HUES64 (cell line): ENCODE data around the gene CDC42BPB.

Experiments
- H3K27ac ChIP-seq: 2 replicates; pipeline ENCODE4 v1.7.0; 2013; ENCODE audit warnings: low read depth, low read length, inconsistent platforms
- H3K27me3 ChIP-seq: 2 replicates; pipeline ENCODE4 v1.6.1; 2013; ENCODE audit warnings: mild to moderate bottlenecking, low read length; ENCODE audit not compliant: insufficient read depth
- H3K36me3 ChIP-seq: 2 replicates; pipeline ENCODE4 v1.6.1; 2013; ENCODE audit warnings: mild to moderate bottlenecking, low read length; ENCODE audit not compliant: insufficient read depth
- H3K4me1 ChIP-seq: 2 replicates; pipeline ENCODE4 v1.6.1; 2013; ENCODE audit warnings: mild to moderate bottlenecking, low read length, moderate library complexity; ENCODE audit not compliant: insufficient read depth
- H3K4me3 ChIP-seq: 2 replicates; pipeline ENCODE4 v1.5.1; 2013; ENCODE audit warnings: mild to moderate bottlenecking, low read length, moderate library complexity
- H3K9ac ChIP-seq: 2 replicates; pipeline ENCODE4 v1.6.1; 2013; ENCODE audit warnings: mild to moderate bottlenecking, low read depth, low read length
- H3K9me3 ChIP-seq: 2 replicates; pipeline ENCODE4 v1.6.1; 2013; ENCODE audit warnings: low read depth, low read length; ENCODE audit not compliant: insufficient read depth
- WGBS: fragments of 150-250, 120-280 bp; methylation state at CpG from one replicate; pipeline ENCODE4 v1.1.7; 2013; ENCODE audit warnings: missing lambda C conversion rate; 5-methylcytosine and 5-hydroxymethylcytosine counted together

Gene CDC42BPB

DNA sequence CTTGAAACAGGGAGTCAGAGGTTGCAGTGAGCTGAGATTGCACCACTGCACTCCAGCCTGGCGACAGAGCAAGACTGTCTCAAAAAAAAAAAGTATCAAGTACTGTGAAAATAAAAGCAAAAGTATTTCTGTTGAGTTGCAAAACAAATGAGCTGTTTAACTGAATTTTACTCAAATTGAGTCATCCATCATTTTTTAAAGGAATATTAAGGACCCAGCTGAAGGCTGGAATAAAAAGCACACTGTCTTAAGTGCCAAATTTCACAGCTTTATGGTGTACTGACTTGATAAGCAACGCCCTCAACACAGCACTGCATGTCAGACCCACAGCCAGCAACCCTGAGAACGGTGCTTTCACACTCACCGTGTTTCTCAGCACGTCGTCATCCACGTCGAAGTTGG, 76.9 kb downstream of the CDC42BPB start:
- Histone ChIP-seq H3K27me3 (no peaks in the 10 kb centered on the region), H3K9me3 (no peaks in the 10 kb centered on the region), H3K4me3 (no peak overlapping the region), H3K9ac (no peak overlapping the region), H3K4me1 (no peaks in the 10 kb centered on the region; the same call in 1 of the 2 replicates), H3K27ac (no peak overlapping the region), H3K36me3 (peaks cover 83% of the 10 kb centered on the region)
- 93% methylated on average over 8 of the region's 8 CpGs for WGBS

GRCh38 chr14:102979406-102979805, 77.9 kb downstream of the CDC42BPB start:
- no peak overlapping the region for H3K4me3 ChIP-seq
- H3K4me1 ChIP-seq = no peaks in the 10 kb centered on the region; the same call in 1 of the 2 replicates
- H3K36me3 ChIP-seq = peaks cover 81% of the 10 kb centered on the region
- no peaks in the 10 kb centered on the region for H3K9me3 ChIP-seq
- no peak overlapping the region for H3K9ac ChIP-seq
- H3K27ac ChIP-seq = no peak overlapping the region
- 88% methylated on average over 9 of the region's 9 CpGs for WGBS
- no peaks in the 10 kb centered on the region for H3K27me3 ChIP-seq

- Histone ChIP-seq H3K4me3 (no peak overlapping the region), H3K36me3 (peaks cover 87% of the 10 kb centered on the region), H3K9ac (no peak overlapping the region), H3K27ac (no peak overlapping the region), H3K27me3 (no peaks in the 10 kb centered on the region), H3K4me1 (no peaks in the 10 kb centered on the region; the same call in 1 of the 2 replicates), H3K9me3 (no peaks in the 10 kb centered on the region)
- WGBS = 89% methylated on average over 8 of the region's 8 CpGs
Observed at GRCh38 chr14:102977475-102977874, 79.9 kb downstream of the CDC42BPB start.

- 92% methylated on average over 17 of the region's 17 CpGs for WGBS
- no peaks in the 10 kb centered on the region; the same call in 1 of the 2 replicates for H3K4me1 ChIP-seq
- no peak overlapping the region for H3K27ac ChIP-seq
- H3K36me3 ChIP-seq = peaks cover 89% of the 10 kb centered on the region
- H3K27me3 ChIP-seq = no peaks in the 10 kb centered on the region
- no peak overlapping the region for H3K4me3 ChIP-seq
- no peaks in the 10 kb centered on the region for H3K9me3 ChIP-seq
- no peak overlapping the region for H3K9ac ChIP-seq
Observed at GRCh38 chr14:102975662-102976061, 81.7 kb downstream of the CDC42BPB start.

DNA sequence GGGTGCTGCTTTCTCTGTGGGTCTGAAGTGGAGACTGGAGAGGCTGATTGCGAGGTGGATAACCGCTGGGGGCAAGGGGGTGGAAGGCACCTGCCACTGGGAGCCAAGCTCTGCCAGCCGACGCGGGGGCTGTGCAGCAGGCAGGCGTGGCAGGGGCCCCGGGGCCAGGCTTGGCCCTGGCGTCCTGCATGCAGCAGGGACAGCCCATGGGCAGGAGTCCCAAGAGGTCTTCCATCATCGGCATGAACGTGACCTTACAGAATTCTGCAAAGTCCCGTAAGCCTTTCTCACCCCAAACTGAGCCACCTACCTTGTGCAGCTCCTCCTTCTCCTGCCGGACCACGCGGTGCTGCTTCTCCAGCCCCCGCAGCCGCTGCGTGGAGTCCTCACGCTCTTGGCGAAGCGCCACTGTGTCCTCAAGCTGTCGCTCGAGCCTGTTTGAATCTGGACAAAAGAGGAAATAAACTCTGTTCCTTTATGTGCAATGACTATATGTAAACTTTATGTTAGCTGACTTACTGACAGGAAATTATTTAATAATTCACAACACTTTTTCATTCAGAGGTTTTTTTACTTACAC, 83.6 kb downstream of the CDC42BPB start:
- Histone ChIP-seq H3K9me3 (no peaks in the 10 kb centered on the region), H3K4me3 (no peak overlapping the region), H3K36me3 (peaks cover 91% of the 10 kb centered on the region), H3K9ac (no peak overlapping the region), H3K27me3 (no peaks in the 10 kb centered on the region), H3K4me1 (no peaks in the 10 kb centered on the region; the same call in 1 of the 2 replicates), H3K27ac (no peak overlapping the region)
- 89% methylated on average over 21 of the region's 22 CpGs for WGBS

DNA sequence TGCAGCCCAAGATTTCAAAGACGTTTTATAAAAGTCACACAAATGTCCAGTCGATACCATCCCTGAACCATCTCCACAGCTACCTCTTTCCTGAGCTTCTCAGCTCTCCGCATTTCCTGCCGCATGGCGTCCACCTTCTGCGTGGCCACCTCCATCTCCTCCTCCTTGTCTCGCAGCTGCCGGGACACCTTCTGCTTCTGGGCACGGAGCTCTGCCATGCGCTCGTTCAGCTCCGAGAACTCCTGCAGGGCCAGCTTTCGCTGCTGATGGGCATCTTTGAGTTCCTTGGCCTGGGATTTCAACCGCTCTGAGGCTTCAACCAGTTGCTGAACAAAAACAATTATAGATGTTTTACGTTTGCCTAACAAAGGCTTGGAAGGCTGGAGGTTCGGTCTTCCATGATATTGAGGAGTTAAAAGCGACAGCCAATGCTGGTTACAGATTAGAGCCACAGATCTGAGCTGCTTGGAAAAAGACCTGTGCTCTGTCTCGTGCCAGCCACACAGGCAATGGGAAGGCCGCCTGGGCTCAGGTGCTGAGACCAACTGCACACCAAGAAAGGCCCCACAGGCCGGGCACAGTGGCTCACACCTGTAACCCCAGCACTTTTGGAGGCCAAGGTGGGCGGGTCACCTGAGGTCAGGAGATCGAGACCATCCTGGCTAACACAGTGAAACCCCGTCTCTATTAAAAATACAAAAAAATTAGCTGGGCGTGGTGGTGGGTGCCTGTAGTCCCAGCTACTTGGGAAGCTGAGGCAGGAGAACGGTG, 85.3 kb downstream of the CDC42BPB start:
- H3K4me3 ChIP-seq = no peak overlapping the region
- H3K9me3 ChIP-seq = no peaks in the 10 kb centered on the region
- 95% methylated on average over 24 of the region's 25 CpGs for WGBS
- no peak overlapping the region for H3K27ac ChIP-seq
- no peaks in the 10 kb centered on the region for H3K4me1 ChIP-seq
- peaks cover 93% of the 10 kb centered on the region for H3K36me3 ChIP-seq
- no peaks in the 10 kb centered on the region for H3K27me3 ChIP-seq
- H3K9ac ChIP-seq = no peak overlapping the region

GRCh38 chr14:102971314-102971713, 86.0 kb downstream of the CDC42BPB start:
- H3K4me1 ChIP-seq = no peaks in the 10 kb centered on the region
- 96% methylated on average over 9 of the region's 9 CpGs for WGBS
- no peak overlapping the region for H3K27ac ChIP-seq
- peaks cover 93% of the 10 kb centered on the region for H3K36me3 ChIP-seq
- no peak overlapping the region for H3K9ac ChIP-seq
- no peaks in the 10 kb centered on the region for H3K9me3 ChIP-seq
- no peaks in the 10 kb centered on the region for H3K27me3 ChIP-seq
- H3K4me3 ChIP-seq = no peak overlapping the region

- Histone ChIP-seq H3K27me3 (no peaks in the 10 kb centered on the region), H3K36me3 (peaks cover 93% of the 10 kb centered on the region), H3K27ac (no peak overlapping the region), H3K9me3 (no peaks in the 10 kb centered on the region), H3K9ac (no peak overlapping the region), H3K4me1 (no peaks in the 10 kb centered on the region), H3K4me3 (no peak overlapping the region)
- 97% methylated on average over 10 of the region's 10 CpGs for WGBS
Observed at GRCh38 chr14:102970496-102970895, 86.9 kb downstream of the CDC42BPB start.

DNA sequence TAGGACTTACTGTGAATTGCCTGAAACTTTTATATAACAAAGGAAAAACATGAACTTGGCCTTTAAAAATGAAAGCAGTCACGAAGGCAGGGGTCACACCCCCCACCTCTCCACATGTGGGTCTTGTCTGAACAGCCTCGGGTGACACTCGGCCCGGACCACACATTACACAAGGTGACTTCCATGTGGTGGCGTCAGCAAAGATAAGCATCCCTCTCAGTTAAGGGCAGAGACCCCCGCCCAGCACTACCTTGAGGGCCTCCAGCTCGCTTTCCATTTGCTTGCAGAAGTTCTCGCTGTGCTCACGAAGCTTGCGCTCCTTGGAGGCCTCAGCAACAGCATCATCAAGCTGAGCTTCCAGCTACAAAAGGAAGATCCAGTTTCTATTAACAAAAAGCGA, 87.4 kb downstream of the CDC42BPB start:
- Histone ChIP-seq H3K27me3 (no peaks in the 10 kb centered on the region), H3K36me3 (peaks cover 95% of the 10 kb centered on the region), H3K4me3 (no peak overlapping the region), H3K27ac (no peak overlapping the region), H3K9ac (no peak overlapping the region), H3K9me3 (no peaks in the 10 kb centered on the region), H3K4me1 (no peaks in the 10 kb centered on the region)
- 93% methylated on average over 11 of the region's 11 CpGs for WGBS

DNA sequence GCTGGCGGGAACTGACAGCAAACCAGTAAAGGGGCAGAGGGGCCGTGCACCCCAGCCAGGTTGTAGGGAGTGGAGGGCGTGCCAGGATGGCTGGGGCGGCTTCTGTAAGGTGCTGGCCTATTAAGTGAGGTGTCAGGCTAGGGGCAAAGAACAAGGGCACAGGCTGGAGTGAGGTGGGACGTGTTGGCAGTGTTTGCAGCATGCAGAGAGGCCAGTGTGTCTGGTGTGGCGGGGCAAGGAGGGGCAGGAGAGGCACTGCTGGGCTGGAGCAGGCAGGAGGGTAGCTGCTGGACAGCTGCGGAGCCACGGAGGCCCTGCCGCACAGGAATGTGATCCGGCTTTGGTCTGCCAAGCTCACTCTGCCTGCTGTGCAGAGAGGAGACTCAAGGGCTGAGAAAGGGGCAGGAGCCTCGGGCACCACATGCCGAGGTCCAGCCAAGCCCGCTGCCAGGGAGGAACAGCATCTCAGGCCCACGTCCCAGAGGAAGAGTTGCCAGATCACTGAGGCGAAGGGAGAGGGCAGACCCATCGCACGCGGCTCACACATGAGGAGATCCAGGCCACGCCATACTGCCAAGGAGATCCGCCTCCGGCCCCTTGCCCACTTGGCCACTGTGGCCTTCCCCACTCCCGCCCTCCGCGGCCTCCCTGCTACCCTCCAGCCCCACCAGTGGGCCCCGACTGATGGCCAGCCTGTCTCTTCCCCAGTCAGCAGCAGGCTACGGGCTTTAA, 88.1 kb downstream of the CDC42BPB start:
- no peaks in the 10 kb centered on the region for H3K4me1 ChIP-seq
- H3K9me3 ChIP-seq = no peaks in the 10 kb centered on the region
- no peak overlapping the region for H3K9ac ChIP-seq
- peaks cover 96% of the 10 kb centered on the region for H3K36me3 ChIP-seq
- H3K4me3 ChIP-seq = no peak overlapping the region
- 95% methylated on average over 26 of the region's 26 CpGs for WGBS
- H3K27ac ChIP-seq = no peak overlapping the region
- no peaks in the 10 kb centered on the region for H3K27me3 ChIP-seq

DNA sequence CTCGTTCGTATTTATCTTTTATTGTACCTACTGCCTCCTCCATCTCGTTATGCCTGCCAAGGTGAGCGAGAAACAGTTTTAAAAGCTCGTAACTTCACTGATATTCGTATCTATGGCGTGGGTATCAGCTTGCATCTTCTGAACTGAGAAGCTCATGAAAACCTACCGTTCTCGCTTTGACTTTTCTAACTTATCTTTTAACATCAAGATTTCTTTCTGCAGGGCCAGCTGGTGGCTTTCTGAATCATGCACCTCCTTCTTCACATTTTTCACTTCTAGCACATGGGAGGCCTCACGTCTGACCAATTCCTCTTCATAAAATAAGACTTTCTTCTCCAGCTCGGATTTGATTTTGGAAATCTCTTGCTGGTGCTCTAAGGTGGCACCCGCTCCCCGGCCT, 89.0 kb downstream of the CDC42BPB start:
- 95% methylated on average over 13 of the region's 13 CpGs for WGBS

More for the DNA sequence above, 89.0 kb downstream of the CDC42BPB start:
- H3K9ac ChIP-seq = no peak overlapping the region
- H3K27ac ChIP-seq = no peak overlapping the region
- H3K27me3 ChIP-seq = no peaks in the 10 kb centered on the region
- no peak overlapping the region for H3K4me3 ChIP-seq
- no peaks in the 10 kb centered on the region for H3K4me1 ChIP-seq
- H3K36me3 ChIP-seq = peaks cover 96% of the 10 kb centered on the region
- H3K9me3 ChIP-seq = no peaks in the 10 kb centered on the region
